BJ (cell line): ENCODE measurements around the gene ZNF141. TPM values are rescaled to one million over a fixed set of nuclear protein-coding genes. Genes with fewer than 3 reads are reported as not detected.
A peak's percentile ranks its signal among the peaks of the same experiment; 100 is the strongest.

Experiments used
- CTCF ChIA-PET: fragments of 350-600 bp; formaldehyde crosslinking; extraction: SDS; loops from one replicate; lab custom pipeline; 2021; ENCODE audit warnings: antibody characterized with exemption, inconsistent platforms; lab: Yijun Ruan, JAX
- POLR2A ChIA-PET: fragments of 300-600 bp; sonication (Branson Sonifier 250); formaldehyde crosslinking; extraction: SDS; loops from one replicate; lab custom pipeline; 2021; ENCODE audit warnings: antibody characterized with exemption; lab: Charles Lee
- DNase-seq: peaks from one replicate; pipeline ENCODE4 v3.0.0-alpha.2; 2011; ENCODE audit warnings: low read depth
- H3K27me3 ChIP-seq: 2 replicates; pipeline ENCODE4 v1.6.0; 2011; ENCODE audit warnings: low read length; ENCODE audit not compliant: control insufficient read depth, insufficient read depth
- H3K36me3 ChIP-seq: 2 replicates; pipeline ENCODE4 v1.5.1; 2011; ENCODE audit warnings: low read length; ENCODE audit not compliant: control insufficient read depth, insufficient read depth
- H3K4me3 ChIP-seq: 2 replicates; pipeline ENCODE4 v1.5.1; 2011; ENCODE audit warnings: low read depth, mild to moderate bottlenecking, control low read depth, low read length
- CTCF ChIP-seq: IDR thresholded peaks from 2 replicates; pipeline ENCODE4 v1.5.1; 2011; ENCODE audit warnings: low read depth, mild to moderate bottlenecking, control low read depth, inconsistent platforms, low read length, moderate library complexity; ENCODE audit not compliant: insufficient read depth
- polyA plus RNA-seq: library from polyadenylated mRNA; depleted of rRNA; stranded (reverse); fragments of >200 nt; gene quantifications from 2 replicates; pipeline ENCODE4 v1.2.3, GENCODE V29; 2011

ZNF141 gene
- polyA plus RNA-seq, 1 experiment = 2.1 TPM

- ChIA-PET CTCF (no interaction called here), POLR2A (no interaction called here)
- Histone ChIP-seq H3K4me3 (no peak overlapping the region), H3K36me3 (no peaks in the 10 kb centered on the region), H3K27me3 (no peaks in the 10 kb centered on the region)
- no peak for DNase-seq
- no peak for TF ChIP-seq CTCF
These were observed 2.1 kb upstream of the ZNF141 start for GRCh38 chr4:335515-335914.

GRCh38 chr4:336099-336892 is 1.3 kb upstream of the ZNF141 start:
- peak overlapping the region; percentile 84 for H3K4me3 ChIP-seq
- POLR2A ChIA-PET = no interaction called here
- H3K27me3 ChIP-seq = no peaks in the 10 kb centered on the region
- no peak for DNase-seq
- CTCF ChIA-PET = no interaction called here
- H3K36me3 ChIP-seq = no peaks in the 10 kb centered on the region
- TF ChIP-seq CTCF = no peak

- peak overlapping the region; percentile 84 for H3K4me3 ChIP-seq
- TF ChIP-seq CTCF = no peak
- ChIA-PET CTCF (no interaction called here), POLR2A (no interaction called here)
- H3K27me3 ChIP-seq = no peaks in the 10 kb centered on the region
- DNase-seq = no peak
- H3K36me3 ChIP-seq = no peaks in the 10 kb centered on the region
These were observed 796 bp upstream of the ZNF141 start for GRCh38 chr4:336893-337142.

- H3K27me3 ChIP-seq = no peaks in the 10 kb centered on the region
- POLR2A ChIA-PET = no interaction called here
- no peak for DNase-seq
- H3K4me3 ChIP-seq = peak overlapping the region; percentile 84
- CTCF ChIA-PET = interaction anchor here (1.0 kb wide), 1 partner anchor 13 kb away, joined by 3 read pairs; no protein-coding TSS in a partner anchor
- no peaks in the 10 kb centered on the region; the same call in 1 of the 2 replicates for H3K36me3 ChIP-seq
- TF ChIP-seq CTCF = no peak
These were observed 531 bp downstream of the ZNF141 start for GRCh38 chr4:337932-338758.

GRCh38 chr4:338759-339097 is 1.1 kb downstream of the ZNF141 start:
- Histone ChIP-seq H3K4me3 (peak overlapping the region; percentile 84), H3K27me3 (no peaks in the 10 kb centered on the region), H3K36me3 (no peaks in the 10 kb centered on the region; the same call in 1 of the 2 replicates)
- CTCF ChIA-PET = interaction anchor here (1.0 kb wide), 1 partner anchor 13 kb away, joined by 3 read pairs; no protein-coding TSS in a partner anchor
- no peak for TF ChIP-seq CTCF
- no peak for DNase-seq
- POLR2A ChIA-PET = no interaction called here
